HFFc6 (cell line): ENCODE measurements around the gene SHKBP1. TPM values are rescaled to one million over a fixed set of nuclear protein-coding genes. Genes with fewer than 3 reads are reported as not detected.

Source experiments
- DNase-seq: peaks from one replicate; pipeline ENCODE4 v3.0.0-alpha.2; 2018
- H3K27ac Mint-ChIP-seq: 2 replicates; pipeline ENCODE4 v1.8.0; 2020; ENCODE audit warnings: mild to moderate bottlenecking, mixed read lengths
- H3K27me3 Mint-ChIP-seq: 2 replicates; pipeline ENCODE4 v1.8.0; 2021; ENCODE audit warnings: mild to moderate bottlenecking, moderate library complexity, mixed read lengths; ENCODE audit not compliant: insufficient read depth
- H3K36me3 Mint-ChIP-seq: 2 replicates; pipeline ENCODE4 v1.8.0; 2021; ENCODE audit warnings: low read depth, mixed read lengths
- H3K4me1 Mint-ChIP-seq: 2 replicates; pipeline ENCODE4 v1.8.0; 2020; ENCODE audit warnings: low read depth, mixed read lengths
- H3K4me3 Mint-ChIP-seq: 2 replicates; pipeline ENCODE4 v1.8.0; 2020; ENCODE audit warnings: mild to moderate bottlenecking, moderate library complexity, mixed read lengths
- H3K9me3 Mint-ChIP-seq: 2 replicates; pipeline ENCODE4 v1.8.0; 2020; ENCODE audit warnings: mild to moderate bottlenecking, mixed read lengths
- total RNA-seq, 6 experiments: library from RNA; stranded (reverse); fragmentation: NEBNext Ultra II Directional; extraction: Animal tissue kit (Norgen Biotek cat#: 25700); gene quantifications; 2 replicates in 1 of 6; 3 replicates in 5 of 6; pipeline ENCODE4 v1.2.3, GENCODE V29; 2021
- TF ChIP-seq, protein P1 (sequence below): fragments of 200-600 bp; sonication (generic); IDR thresholded peaks from 2 replicates; pipeline ENCODE4 v1.5.0; 2021; ENCODE audit warnings: antibody characterized with exemption, mild to moderate bottlenecking

SHKBP1 gene
- total RNA-seq, 6 experiments from 2014 or later = 58.5 to 95.2 (median 83.0) TPM

DNA sequence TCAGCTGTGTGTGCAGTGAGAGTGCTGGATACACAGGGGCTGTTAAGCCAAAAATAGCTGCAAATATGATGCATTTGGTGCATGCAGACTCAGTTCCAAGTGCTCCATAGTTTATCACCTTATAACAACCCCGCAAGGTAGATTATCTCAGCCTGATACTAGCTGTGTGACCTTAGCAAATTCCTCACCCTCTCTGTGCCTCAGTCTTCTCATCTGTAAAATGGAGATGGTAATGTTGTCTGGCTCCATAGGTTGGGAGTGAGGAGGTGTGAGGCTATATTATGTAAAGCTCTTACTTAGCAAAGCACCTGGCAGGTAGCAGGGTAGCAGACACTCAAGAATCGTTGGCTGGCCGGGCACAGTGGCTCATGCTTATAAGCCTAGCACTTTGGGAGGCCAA, 23.8 kb upstream of the SHKBP1 start:
- Mint-ChIP-seq H3K36me3 (no peaks in the 10 kb centered on the region), H3K9me3 (no peaks in the 10 kb centered on the region), H3K27ac (no peak overlapping the region), H3K27me3 (peaks cover 42% of the 10 kb centered on the region), H3K4me3 (no peak overlapping the region), H3K4me1 (no peaks in the 10 kb centered on the region)
- TF ChIP-seq, protein P1, sequence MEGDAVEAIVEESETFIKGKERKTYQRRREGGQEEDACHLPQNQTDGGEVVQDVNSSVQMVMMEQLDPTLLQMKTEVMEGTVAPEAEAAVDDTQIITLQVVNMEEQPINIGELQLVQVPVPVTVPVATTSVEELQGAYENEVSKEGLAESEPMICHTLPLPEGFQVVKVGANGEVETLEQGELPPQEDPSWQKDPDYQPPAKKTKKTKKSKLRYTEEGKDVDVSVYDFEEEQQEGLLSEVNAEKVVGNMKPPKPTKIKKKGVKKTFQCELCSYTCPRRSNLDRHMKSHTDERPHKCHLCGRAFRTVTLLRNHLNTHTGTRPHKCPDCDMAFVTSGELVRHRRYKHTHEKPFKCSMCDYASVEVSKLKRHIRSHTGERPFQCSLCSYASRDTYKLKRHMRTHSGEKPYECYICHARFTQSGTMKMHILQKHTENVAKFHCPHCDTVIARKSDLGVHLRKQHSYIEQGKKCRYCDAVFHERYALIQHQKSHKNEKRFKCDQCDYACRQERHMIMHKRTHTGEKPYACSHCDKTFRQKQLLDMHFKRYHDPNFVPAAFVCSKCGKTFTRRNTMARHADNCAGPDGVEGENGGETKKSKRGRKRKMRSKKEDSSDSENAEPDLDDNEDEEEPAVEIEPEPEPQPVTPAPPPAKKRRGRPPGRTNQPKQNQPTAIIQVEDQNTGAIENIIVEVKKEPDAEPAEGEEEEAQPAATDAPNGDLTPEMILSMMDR = no peak
- no peak for DNase-seq

DNA sequence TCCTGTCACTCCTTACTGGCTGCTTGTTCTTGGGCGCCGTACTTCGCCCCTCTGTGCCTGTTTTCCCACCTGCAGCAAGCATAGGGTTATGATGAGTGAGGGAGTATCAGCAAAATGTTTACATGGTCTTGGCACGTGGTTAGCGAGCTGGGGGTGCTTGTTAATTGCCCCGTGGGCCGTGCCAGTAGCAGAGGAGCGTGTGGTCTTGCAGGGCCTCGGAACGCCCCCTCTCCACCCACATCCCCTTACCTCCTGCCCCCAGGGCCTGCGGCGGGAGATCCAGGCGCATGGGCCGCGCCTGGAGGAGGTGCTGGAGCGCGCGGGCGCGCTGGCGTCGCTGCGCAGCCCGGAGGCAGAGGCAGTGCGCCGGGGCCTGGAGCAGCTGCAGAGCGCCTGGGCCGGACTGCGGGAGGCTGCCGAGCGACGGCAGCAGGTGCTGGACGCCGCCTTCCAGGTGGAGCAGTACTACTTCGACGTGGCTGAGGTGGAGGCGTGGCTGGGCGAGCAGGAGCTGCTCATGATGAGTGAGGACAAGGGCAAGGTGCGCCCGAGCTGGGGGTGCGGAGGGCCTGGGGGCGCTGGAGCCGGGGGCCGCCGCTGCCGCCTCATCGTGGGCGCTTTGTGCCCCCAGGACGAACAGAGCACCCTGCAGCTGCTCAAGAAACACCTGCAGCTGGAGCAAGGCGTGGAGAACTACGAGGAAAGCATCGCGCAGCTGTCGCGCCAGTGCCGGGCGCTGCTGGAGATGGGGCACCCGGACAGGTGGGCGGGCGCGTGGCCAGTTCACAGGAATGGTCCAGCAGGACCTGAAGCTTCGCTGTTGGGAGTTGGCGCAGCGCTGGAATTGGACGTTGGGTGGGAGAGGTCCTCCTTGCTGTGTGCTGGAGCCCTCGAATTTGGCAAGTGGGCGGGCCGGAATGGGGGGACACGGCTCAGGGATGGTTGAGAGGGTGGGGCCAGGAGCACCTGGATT, 22.5 kb upstream of the SHKBP1 start:
- Mint-ChIP-seq H3K4me1 (no peaks in the 10 kb centered on the region), H3K36me3 (no peaks in the 10 kb centered on the region), H3K27ac (no peak overlapping the region), H3K4me3 (no peak overlapping the region), H3K27me3 (peaks cover 40% of the 10 kb centered on the region), H3K9me3 (no peaks in the 10 kb centered on the region)
- DNase-seq = no peak
- TF ChIP-seq, protein P1 = no peak

DNA sequence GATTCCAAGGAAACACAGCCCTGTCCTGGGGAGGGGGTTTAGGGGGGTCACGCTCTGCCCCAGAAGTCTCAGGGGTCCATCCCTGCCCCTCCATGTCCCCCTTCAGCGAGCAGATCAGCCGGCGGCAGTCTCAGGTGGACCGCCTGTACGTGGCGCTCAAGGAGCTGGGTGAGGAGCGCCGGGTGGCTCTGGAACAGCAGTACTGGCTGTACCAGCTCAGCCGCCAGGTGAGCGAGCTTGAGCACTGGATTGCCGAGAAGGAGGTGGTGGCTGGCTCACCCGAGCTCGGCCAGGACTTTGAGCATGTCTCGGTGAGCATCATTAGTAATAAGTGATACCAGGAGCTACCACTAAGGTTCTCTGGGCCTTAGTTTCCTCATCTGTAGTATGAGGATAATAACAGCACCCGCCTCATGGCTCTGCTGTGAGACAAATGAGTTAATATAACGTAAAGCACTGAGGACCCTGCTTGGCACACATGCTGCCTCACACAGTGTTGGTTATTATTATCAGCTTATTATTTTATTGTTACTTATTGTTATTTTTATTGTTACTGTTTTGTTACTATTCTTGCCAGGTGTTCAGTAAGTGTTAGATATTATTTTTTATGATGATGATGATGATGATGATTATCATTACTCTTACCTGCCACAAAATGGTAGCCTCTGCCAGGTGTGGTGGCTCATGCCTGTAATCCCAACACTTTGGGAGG, 20.5 kb upstream of the SHKBP1 start:
- DNase-seq = no peak
- Mint-ChIP-seq H3K4me3 (no peak overlapping the region), H3K36me3 (no peaks in the 10 kb centered on the region), H3K9me3 (no peaks in the 10 kb centered on the region), H3K4me1 (no peaks in the 10 kb centered on the region), H3K27ac (no peak overlapping the region), H3K27me3 (peaks cover 50% of the 10 kb centered on the region)
- TF ChIP-seq, protein P1 = no peak

DNA sequence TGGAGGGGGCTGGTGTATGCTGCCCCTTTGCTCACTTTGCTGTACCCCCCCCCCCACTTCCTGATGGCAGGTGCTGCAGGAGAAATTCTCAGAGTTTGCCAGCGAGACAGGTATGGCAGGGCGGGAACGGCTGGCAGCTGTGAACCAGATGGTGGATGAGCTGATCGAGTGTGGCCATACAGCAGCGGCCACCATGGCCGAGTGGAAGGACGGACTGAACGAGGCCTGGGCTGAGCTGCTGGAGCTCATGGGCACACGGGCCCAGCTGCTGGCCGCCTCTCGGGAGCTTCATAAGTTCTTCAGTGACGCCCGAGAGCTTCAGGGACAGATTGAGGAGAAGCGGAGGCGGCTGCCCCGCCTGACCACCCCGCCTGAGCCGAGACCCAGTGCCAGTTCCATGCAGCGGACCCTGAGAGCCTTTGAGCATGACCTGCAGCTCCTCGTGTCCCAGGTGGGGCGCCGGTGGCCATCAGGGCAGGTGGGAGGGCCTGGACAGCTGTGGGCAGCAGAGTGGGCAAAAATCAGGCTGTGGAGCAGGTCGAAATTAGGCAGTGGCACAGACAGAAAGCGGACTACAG, 19.6 kb upstream of the SHKBP1 start:
- H3K9me3 Mint-ChIP-seq = no peaks in the 10 kb centered on the region
- no peak for DNase-seq
- H3K4me3 Mint-ChIP-seq = no peak overlapping the region
- H3K27me3 Mint-ChIP-seq = peaks cover 52% of the 10 kb centered on the region
- no peaks in the 10 kb centered on the region for H3K4me1 Mint-ChIP-seq
- TF ChIP-seq, protein P1 = no peak
- no peaks in the 10 kb centered on the region for H3K36me3 Mint-ChIP-seq
- no peak overlapping the region for H3K27ac Mint-ChIP-seq

DNA sequence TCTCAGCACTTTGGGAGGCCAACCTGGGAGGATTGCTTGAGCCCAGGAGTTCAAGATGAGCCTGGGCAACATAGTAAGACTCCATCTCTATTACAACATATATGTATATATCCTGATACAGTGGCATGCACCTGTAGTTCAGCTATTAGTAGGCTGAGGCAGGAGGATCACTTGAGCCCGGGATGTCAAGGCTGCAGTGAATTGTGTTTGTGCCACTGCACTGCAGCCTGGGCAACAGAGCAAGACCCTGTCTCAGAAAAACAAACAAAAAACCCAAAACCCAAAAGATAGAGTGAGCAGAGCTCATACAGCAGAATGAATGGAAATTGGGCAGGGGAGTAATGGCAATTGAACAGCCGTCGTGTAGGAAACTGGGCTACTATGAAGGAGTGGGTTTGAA, 17.3 kb upstream of the SHKBP1 start:
- H3K27ac Mint-ChIP-seq = no peak overlapping the region
- H3K36me3 Mint-ChIP-seq = no peaks in the 10 kb centered on the region
- peaks cover 40% of the 10 kb centered on the region for H3K27me3 Mint-ChIP-seq
- no peak overlapping the region for H3K4me3 Mint-ChIP-seq
- TF ChIP-seq, protein P1 = no peak
- no peaks in the 10 kb centered on the region for H3K4me1 Mint-ChIP-seq
- no peak for DNase-seq
- no peaks in the 10 kb centered on the region for H3K9me3 Mint-ChIP-seq
